CD4-positive, alpha-beta memory T cell (primary cell): Measurements from ENCODE around the gene KANK2. TPM values are rescaled to one million over a fixed set of nuclear protein-coding genes. Genes with fewer than 3 reads are reported as not detected.

Source experiments
- CTCF ChIA-PET: fragments of 350-600 bp; sonication (Branson Sonifier 250); formaldehyde crosslinking; loops from one replicate; lab custom pipeline; 2021; ENCODE audit warnings: inconsistent platforms; ENCODE audit not compliant: partially characterized antibody; lab: Charles Lee
- POLR2A ChIA-PET: fragments of 350-600 bp; sonication (Branson Sonifier 250); formaldehyde crosslinking; loops from one replicate; lab custom pipeline; 2021; ENCODE audit not compliant: partially characterized antibody; lab: Charles Lee
- DNase-seq, 5 donors: peaks; one replicate each; pipeline versions ENCODE4 v3.0.0 to v3.0.0-alpha.2; 2020 to 2022; ENCODE audit warnings: mixed read lengths in 1 of 5
- H3K27ac ChIP-seq: one replicate; pipeline ENCODE4 v1.7.0; 2013; ENCODE audit warnings: low read depth, low read length
- H3K27me3 ChIP-seq: 2 replicates; pipeline ENCODE4 v1.7.0; 2013; ENCODE audit warnings: mild to moderate bottlenecking, low read length, moderate library complexity; ENCODE audit not compliant: insufficient read depth
- H3K36me3 ChIP-seq: 2 replicates; pipeline ENCODE4 v1.7.0; 2013; ENCODE audit warnings: mild to moderate bottlenecking, low read length, moderate library complexity; ENCODE audit not compliant: insufficient read depth
- H3K4me1 ChIP-seq: 2 replicates; pipeline ENCODE4 v1.7.0; 2013; ENCODE audit warnings: mild to moderate bottlenecking, low read length, moderate library complexity; ENCODE audit not compliant: insufficient read depth
- H3K4me3 ChIP-seq, 2 donors: one replicate each; pipeline ENCODE4 v1.7.0; 2013; ENCODE audit warnings: low read length in 2 of 2, mild to moderate bottlenecking in 1 of 2
- H3K9me3 ChIP-seq, 2 donors: one replicate each; pipeline ENCODE4 v1.7.0; 2013; ENCODE audit warnings: low read length in 2 of 2, control low read depth in 1 of 2; ENCODE audit not compliant: control insufficient read depth in 1 of 2
- H3K27ac Mint-ChIP-seq, 7 donors: one replicate each; pipeline ENCODE4 v1.8.0; 2020 to 2021; ENCODE audit warnings: mixed read lengths in 7 of 7, mild to moderate bottlenecking in 6 of 7, inconsistent platforms in 3 of 7, moderate library complexity in 3 of 7
- H3K27me3 Mint-ChIP-seq, 2 donors: one replicate each; pipeline ENCODE4 v1.8.0; 2020 to 2021; ENCODE audit warnings: mixed read lengths in 2 of 2
- H3K36me3 Mint-ChIP-seq, 2 donors: one replicate each; pipeline ENCODE4 v1.8.0; 2020 to 2021; ENCODE audit warnings: mixed read lengths in 2 of 2, inconsistent platforms in 1 of 2, mild to moderate bottlenecking in 1 of 2
- H3K4me1 Mint-ChIP-seq, 4 donors: one replicate each; pipeline ENCODE4 v1.8.0; 2020 to 2021; ENCODE audit warnings: mixed read lengths in 4 of 4, mild to moderate bottlenecking in 1 of 4
- H3K4me3 Mint-ChIP-seq, 8 donors: one replicate each; pipeline ENCODE4 v1.8.0; 2020 to 2021; ENCODE audit warnings: mixed read lengths in 8 of 8, mild to moderate bottlenecking in 7 of 8, moderate library complexity in 6 of 8, inconsistent platforms in 3 of 8
- H3K9me3 Mint-ChIP-seq, 8 donors: one replicate each; pipeline ENCODE4 v1.8.0; 2020 to 2021; ENCODE audit warnings: mixed read lengths in 8 of 8, mild to moderate bottlenecking in 5 of 8, inconsistent platforms in 3 of 8, moderate library complexity in 1 of 8
- intact Hi-C: fragments of 100-400 bp; cut with micrococcal nuclease; formaldehyde crosslinking; loops from one replicate; pipeline ENCODE4 v1.15.1; 2023
- polyA plus RNA-seq, 2 donors: library from polyadenylated mRNA; unstranded; fragments of 300-500 nt; fragmentation: Illumina TruSeq; gene quantifications; one replicate each; pipeline ENCODE4 v1.2.3, GENCODE V29; 2021
- total RNA-seq, 2 experiments: library from RNA; stranded (reverse); gene quantifications; one replicate each; pipeline ENCODE4 v1.2.3, GENCODE V29; 2021

KANK2 gene
- total and polyA plus RNA-seq, 4 experiments from 2014 or later, result 0.17 to 0.52 (median 0.39) TPM; not detected in 1

- Mint-ChIP-seq H3K27ac (no peak overlapping the region), H3K27me3 (no peaks in the 10 kb centered on the region), H3K4me1 (peaks cover 0 to 3% (median under 1%) of the 10 kb centered on the region in 4 donors), H3K36me3 (no peaks in the 10 kb centered on the region), H3K9me3 (no peaks in the 10 kb centered on the region), H3K4me3 (no peak overlapping the region)
- no peak overlapping the region for H3K4me3 ChIP-seq
- ChIA-PET CTCF (interaction anchor here (0.9 to 1.4 kb wide), 2 partner anchors 13 to 76 kb away, joined by 4 read pairs; no protein-coding TSS in a partner anchor), POLR2A (no interaction called here)
- no peak for DNase-seq
- no peak overlapping the region for H3K27ac ChIP-seq
- no peaks in the 10 kb centered on the region for H3K9me3 ChIP-seq
- H3K4me1 ChIP-seq, result peaks cover 5% of the 10 kb centered on the region
- H3K36me3 ChIP-seq, result no peaks in the 10 kb centered on the region
- intact Hi-C loops, result loop anchor here (2.0 kb wide), 1 partner anchor 265 kb away; no protein-coding TSS in a partner anchor
- no peaks in the 10 kb centered on the region for H3K27me3 ChIP-seq
These were observed 4.4 kb upstream of the KANK2 start for GRCh38 chr19:11201791-11202190.

- Mint-ChIP-seq H3K4me3 (no peak overlapping the region), H3K36me3 (no peaks in the 10 kb centered on the region), H3K27ac (no peak overlapping the region), H3K4me1 (peaks cover 2 to 8% (median 5%) of the 10 kb centered on the region in 4 donors), H3K27me3 (peaks cover 0 to 2% of the 10 kb centered on the region in 2 donors), H3K9me3 (no peaks in the 10 kb centered on the region)
- no peaks in the 10 kb centered on the region for H3K9me3 ChIP-seq
- CTCF ChIA-PET, result no interaction called here
- H3K4me3 ChIP-seq, result no peak overlapping the region
- H3K27me3 ChIP-seq, result no peaks in the 10 kb centered on the region
- POLR2A ChIA-PET, result no interaction called here
- no peak for DNase-seq
- H3K36me3 ChIP-seq, result no peaks in the 10 kb centered on the region
- peaks cover 9% of the 10 kb centered on the region for H3K4me1 ChIP-seq
- no peak overlapping the region for H3K27ac ChIP-seq
- intact Hi-C loops, result no loop called here
These were observed 3.6 kb upstream of the KANK2 start for GRCh38 chr19:11200931-11201330.

DNA sequence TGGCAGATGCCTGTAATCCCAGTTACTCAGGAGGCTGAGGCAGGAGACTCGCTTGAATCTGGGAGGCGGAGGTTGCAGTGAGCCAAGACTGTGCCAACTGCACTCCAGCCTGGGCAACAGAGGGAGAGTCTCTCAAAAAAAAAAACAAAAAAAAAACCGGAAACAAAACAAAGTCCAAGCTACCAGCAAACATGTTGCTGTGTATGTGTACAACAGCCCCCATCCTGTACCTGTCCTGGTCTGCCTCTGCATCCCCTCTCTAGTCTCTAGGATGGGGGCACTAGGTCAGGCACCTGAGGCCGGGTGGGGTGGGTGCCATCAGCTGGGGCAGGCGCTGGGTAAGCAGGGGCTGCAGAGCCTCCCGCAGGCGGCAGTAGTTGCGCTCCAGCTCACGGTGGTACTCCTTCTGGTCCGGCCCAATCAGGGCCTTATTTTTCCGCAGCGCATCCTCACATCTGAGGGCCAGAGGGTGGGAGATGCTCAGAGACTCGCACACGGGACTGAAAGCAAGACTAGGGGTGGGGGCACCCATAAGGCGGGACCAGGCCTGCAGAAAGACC, 2.8 kb upstream of the KANK2 start:
- Histone ChIP-seq H3K27ac (no peak overlapping the region), H3K4me3 (no peak overlapping the region), H3K36me3 (no peaks in the 10 kb centered on the region), H3K27me3 (no peaks in the 10 kb centered on the region), H3K4me1 (peaks cover 12% of the 10 kb centered on the region), H3K9me3 (no peaks in the 10 kb centered on the region)
- H3K27ac Mint-ChIP-seq, result no peak overlapping the region
- DNase-seq, result no peak
- ChIA-PET CTCF (no interaction called here), POLR2A (no interaction called here)
- intact Hi-C loops, result no loop called here
- H3K4me1 Mint-ChIP-seq, result peaks cover 3 to 13% (median 8%) of the 10 kb centered on the region in 4 donors
- no peaks in the 10 kb centered on the region for H3K9me3 Mint-ChIP-seq
- H3K36me3 Mint-ChIP-seq, result no peaks in the 10 kb centered on the region
- peaks cover 2 to 4% of the 10 kb centered on the region in 2 donors for H3K27me3 Mint-ChIP-seq
- H3K4me3 Mint-ChIP-seq, result no peak overlapping the region

- H3K36me3 Mint-ChIP-seq, result no peaks in the 10 kb centered on the region
- ChIA-PET POLR2A (no interaction called here), CTCF (no interaction called here)
- peaks cover 2 to 4% of the 10 kb centered on the region in 2 donors for H3K27me3 Mint-ChIP-seq
- H3K4me1 Mint-ChIP-seq, result peaks cover 3 to 13% (median 8%) of the 10 kb centered on the region in 4 donors
- no peak overlapping the region for H3K4me3 ChIP-seq
- peak overlapping the region in 1 of 8 donors; percentile 21 for H3K4me3 Mint-ChIP-seq
- H3K36me3 ChIP-seq, result no peaks in the 10 kb centered on the region
- intact Hi-C loops, result no loop called here
- DNase-seq, result no peak
- no peak overlapping the region for H3K27ac Mint-ChIP-seq
- no peaks in the 10 kb centered on the region for H3K9me3 ChIP-seq
- H3K27me3 ChIP-seq, result no peaks in the 10 kb centered on the region
- H3K9me3 Mint-ChIP-seq, result no peaks in the 10 kb centered on the region
- H3K4me1 ChIP-seq, result peaks cover 16% of the 10 kb centered on the region
- H3K27ac ChIP-seq, result no peak overlapping the region
These were observed 2.2 kb upstream of the KANK2 start for GRCh38 chr19:11199517-11199916.

DNA sequence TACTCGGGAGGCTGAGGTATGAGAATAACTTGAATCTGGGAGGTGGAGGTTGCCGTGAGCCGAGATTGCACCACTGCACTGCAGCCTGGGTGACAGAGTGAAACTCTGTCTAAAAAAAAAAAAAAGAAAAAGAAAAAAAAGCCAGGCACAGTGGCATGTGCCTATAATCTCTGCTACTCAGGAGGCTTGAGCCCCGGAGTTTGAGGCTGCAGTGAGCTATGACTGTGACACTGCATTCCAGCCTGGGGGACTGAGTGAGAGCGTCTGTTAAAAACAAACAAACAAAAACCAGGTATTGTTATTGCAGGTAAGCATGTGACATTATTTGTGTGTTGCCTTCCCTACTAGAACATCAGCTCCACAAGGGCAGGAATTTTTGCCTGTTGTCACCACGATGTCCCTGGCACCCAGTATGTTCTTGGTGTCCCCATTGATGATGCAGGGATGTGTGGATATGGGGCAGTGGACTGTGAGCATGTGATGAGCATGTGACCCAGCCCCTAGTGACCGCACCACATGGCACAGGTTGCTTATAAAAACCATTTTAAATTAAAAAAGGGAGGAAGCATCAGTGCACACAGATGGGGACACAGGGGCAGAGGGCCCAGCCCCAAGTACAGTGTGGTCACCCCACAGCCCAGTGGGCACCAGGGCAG, 1.6 kb upstream of the KANK2 start:
- peaks cover 2 to 4% of the 10 kb centered on the region in 2 donors for H3K27me3 Mint-ChIP-seq
- intact Hi-C loops, result no loop called here
- H3K36me3 ChIP-seq, result no peaks in the 10 kb centered on the region
- no peaks in the 10 kb centered on the region for H3K27me3 ChIP-seq
- DNase-seq, result no peak
- H3K4me3 Mint-ChIP-seq, result peak overlapping the region in 4 of 8 donors; percentile 7 to 86 (median 52)
- H3K4me1 Mint-ChIP-seq, result peaks cover 3 to 13% (median 8%) of the 10 kb centered on the region in 4 donors
- H3K9me3 Mint-ChIP-seq, result no peaks in the 10 kb centered on the region
- CTCF ChIA-PET, result interaction anchor here (0.7 to 1.2 kb wide), 2 partner anchors 73 to 176 kb away, joined by 3 read pairs; partner anchors contain the start of gene SWSAP1
- POLR2A ChIA-PET, result no interaction called here
- no peaks in the 10 kb centered on the region for H3K9me3 ChIP-seq
- no peaks in the 10 kb centered on the region for H3K36me3 Mint-ChIP-seq
- no peak overlapping the region for H3K27ac Mint-ChIP-seq
- no peak overlapping the region for H3K4me3 ChIP-seq
- H3K27ac ChIP-seq, result no peak overlapping the region
- peaks cover 16% of the 10 kb centered on the region for H3K4me1 ChIP-seq

DNA sequence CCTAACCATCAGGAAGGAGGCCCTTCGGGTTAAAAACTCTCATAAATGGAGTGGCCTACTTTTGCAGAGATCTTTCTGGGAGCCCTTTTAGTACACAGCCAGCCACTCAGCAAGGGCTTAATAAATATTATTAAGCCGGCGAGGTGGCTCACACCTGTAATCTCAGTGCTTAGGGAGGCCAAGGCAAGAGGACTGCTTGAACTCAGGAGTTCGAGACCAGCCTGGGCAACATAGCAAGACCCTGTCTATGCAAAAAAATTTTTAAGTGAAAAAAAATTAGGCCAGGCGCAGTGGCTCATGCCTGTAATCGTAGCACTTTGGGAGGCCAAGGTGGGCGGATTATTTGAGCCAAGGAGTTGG, 810 bp upstream of the KANK2 start:
- H3K9me3 ChIP-seq, result no peaks in the 10 kb centered on the region
- Mint-ChIP-seq H3K27me3 (peaks cover 2 to 4% of the 10 kb centered on the region in 2 donors), H3K36me3 (no peaks in the 10 kb centered on the region), H3K4me1 (peaks cover 3 to 13% (median 8%) of the 10 kb centered on the region in 4 donors), H3K9me3 (no peaks in the 10 kb centered on the region), H3K4me3 (peak overlapping the region; percentile 69 to 86 (median 82)), H3K27ac (peak overlapping the region in 3 of 7 donors; percentile 48 to 84 (median 51))
- H3K4me3 ChIP-seq, result no peak overlapping the region
- POLR2A ChIA-PET, result interaction anchor here (0.5 kb wide), 1 partner anchor 1381 kb away, joined by 3 read pairs; no protein-coding TSS in a partner anchor
- CTCF ChIA-PET, result interaction anchor here (0.7 to 1.2 kb wide), 3 partner anchors 72 to 177 kb away, joined by 3 read pairs; partner anchors contain the start of gene SWSAP1
- no peak overlapping the region for H3K27ac ChIP-seq
- H3K36me3 ChIP-seq, result no peaks in the 10 kb centered on the region
- DNase-seq, result no peak
- H3K4me1 ChIP-seq, result peaks cover 16% of the 10 kb centered on the region
- intact Hi-C loops, result no loop called here
- no peaks in the 10 kb centered on the region for H3K27me3 ChIP-seq

- ChIA-PET POLR2A (no interaction called here), CTCF (no interaction called here)
- Mint-ChIP-seq H3K36me3 (no peaks in the 10 kb centered on the region), H3K4me3 (peak overlapping the region in 7 of 8 donors; percentile 64 to 89 (median 71)), H3K27ac (peak overlapping the region in 1 of 7 donors; percentile 77), H3K4me1 (peaks cover 3 to 13% (median 8%) of the 10 kb centered on the region in 4 donors), H3K27me3 (peaks cover 2 to 4% of the 10 kb centered on the region in 2 donors), H3K9me3 (no peaks in the 10 kb centered on the region)
- Histone ChIP-seq H3K4me3 (peak overlapping the region in 1 of 2 donors; percentile 48), H3K4me1 (peaks cover 16% of the 10 kb centered on the region), H3K27me3 (no peaks in the 10 kb centered on the region), H3K36me3 (no peaks in the 10 kb centered on the region), H3K9me3 (no peaks in the 10 kb centered on the region), H3K27ac (no peak overlapping the region)
- no peak for DNase-seq
- intact Hi-C loops, result no loop called here
These were observed 698 bp downstream of the KANK2 start for GRCh38 chr19:11196406-11197287.
